Right lobe of liver (tissue), 6 donors: ENCODE results near the gene MB21D2. TPM values are rescaled to one million over a fixed set of nuclear protein-coding genes. Genes with fewer than 3 reads are reported as not detected.

Experiments used
- ATAC-seq, 4 donors: fragments of 200-7000 bp; cut with Tn5 transposase; one replicate each; pipeline ENCODE4 v1.9.1; 2020; ENCODE audit warnings: mild to moderate bottlenecking in 4 of 4, moderate library complexity in 4 of 4
- DNase-seq, 3 donors: peaks; one replicate each; pipeline ENCODE4 v3.0.0-alpha.2; 2020
- H3K27ac ChIP-seq, 3 donors: fragments of 200-600 bp; one replicate each; pipeline ENCODE4 v1.8.0; 2022
- H3K27me3 ChIP-seq, 2 donors: fragments of 200-600 bp; one replicate each; pipeline ENCODE4 v1.8.0; 2022
- H3K36me3 ChIP-seq, 4 donors: fragments of 200-600 bp; sonication (generic) in 1 of 4; one replicate each; pipeline versions ENCODE4 v1.5.1 to v1.8.0; 2017 to 2022; ENCODE audit warnings: control low read depth in 1 of 4
- H3K4me1 ChIP-seq, 4 donors: fragments of 200-600 bp; sonication (generic) in 1 of 4; one replicate each; pipeline versions ENCODE4 v1.5.1 to v1.8.0; 2017 to 2022; ENCODE audit warnings: control low read depth in 1 of 4
- H3K4me3 ChIP-seq, 3 donors: fragments of 200-600 bp; one replicate each; pipeline ENCODE4 v1.8.0; 2022
- H3K9me3 ChIP-seq, 4 donors: fragments of 200-600 bp; sonication (generic) in 1 of 4; one replicate each; pipeline versions ENCODE4 v1.5.1 to v1.8.0; 2017 to 2022; ENCODE audit warnings: control low read depth in 1 of 4
- POLR2A ChIP-seq: fragments of 450-650 bp; IDR thresholded peaks from one replicate; pipeline ENCODE4 v1.6.1; 2017; ENCODE audit warnings: antibody characterized with exemption, mild to moderate bottlenecking
- WGBS: methylation state at CpG from one replicate; pipeline ENCODE4 v1.1.6; 2018; ENCODE audit warnings: low coverage, low lambda C conversion rate; ENCODE audit not compliant: insufficient coverage; ENCODE audit errors: missing lambda C conversion rate; 5-methylcytosine and 5-hydroxymethylcytosine counted together
- intact Hi-C, 2 donors: fragments of 100-400 bp; cut with DNase I; formaldehyde crosslinking; loops; one replicate each; pipeline versions ENCODE4 v1.11.2 to v1.14.1; 2022
- total RNA-seq, 6 experiments: library from RNA; depleted of rRNA in 2 of 6; stranded (reverse); fragments of >200 nt in 2 of 6; fragmentation: NEBNext Ultra II Directional in 3 of 6; extraction: Animal tissue kit (Norgen Biotek cat#: 25700) in 3 of 6; gene quantifications; one replicate each; pipeline versions ENCODE4 v1.1.0 to v1.2.4, GENCODE V29; 2016 to 2023
- TF ChIP-seq, protein P1 (sequence below), 4 donors: fragments of 200-600 bp in 3 of 4; fragments of 450-650 bp in 1 of 4; IDR thresholded peaks; one replicate each; pipeline versions ENCODE4 v1.5.1 to v1.8.0; 2016 to 2022; ENCODE audit warnings: antibody characterized with exemption in 4 of 4, mild to moderate bottlenecking in 2 of 4
- donor health status: DM: no; HTN: yes; CAD: no.
- donor health status: DM: no; HTN: no; CAD: no.
- donor health status: DM: no; HTN: no; CAD: no.
- donor health status: DM: no; HTN: yes; CAD: no.
- donor health status: DM: no; HTN: yes; CAD: no.

The MB21D2 gene
- total RNA-seq, 6 experiments from 2014 or later, result 0.15 to 0.86 (median 0.31) TPM; not detected in 1

GRCh38 chr3:192920411-192920810 is 2.8 kb upstream of the MB21D2 start:
- intact Hi-C loops, result no loop called here
- Histone ChIP-seq H3K4me3 (no peak overlapping the region), H3K9me3 (no peaks in the 10 kb centered on the region), H3K36me3 (no peaks in the 10 kb centered on the region), H3K4me1 (peaks cover 0 to 11% (median 0%) of the 10 kb centered on the region in 4 donors), H3K27me3 (peaks cover 0 to 15% of the 10 kb centered on the region in 2 donors), H3K27ac (no peak overlapping the region)
- ATAC-seq (no peak), DNase-seq (no peak)
- TF ChIP-seq, protein P1, sequence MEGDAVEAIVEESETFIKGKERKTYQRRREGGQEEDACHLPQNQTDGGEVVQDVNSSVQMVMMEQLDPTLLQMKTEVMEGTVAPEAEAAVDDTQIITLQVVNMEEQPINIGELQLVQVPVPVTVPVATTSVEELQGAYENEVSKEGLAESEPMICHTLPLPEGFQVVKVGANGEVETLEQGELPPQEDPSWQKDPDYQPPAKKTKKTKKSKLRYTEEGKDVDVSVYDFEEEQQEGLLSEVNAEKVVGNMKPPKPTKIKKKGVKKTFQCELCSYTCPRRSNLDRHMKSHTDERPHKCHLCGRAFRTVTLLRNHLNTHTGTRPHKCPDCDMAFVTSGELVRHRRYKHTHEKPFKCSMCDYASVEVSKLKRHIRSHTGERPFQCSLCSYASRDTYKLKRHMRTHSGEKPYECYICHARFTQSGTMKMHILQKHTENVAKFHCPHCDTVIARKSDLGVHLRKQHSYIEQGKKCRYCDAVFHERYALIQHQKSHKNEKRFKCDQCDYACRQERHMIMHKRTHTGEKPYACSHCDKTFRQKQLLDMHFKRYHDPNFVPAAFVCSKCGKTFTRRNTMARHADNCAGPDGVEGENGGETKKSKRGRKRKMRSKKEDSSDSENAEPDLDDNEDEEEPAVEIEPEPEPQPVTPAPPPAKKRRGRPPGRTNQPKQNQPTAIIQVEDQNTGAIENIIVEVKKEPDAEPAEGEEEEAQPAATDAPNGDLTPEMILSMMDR (IDR thresholded peaks at IDR 0.05), result no peak
- no peak for TF ChIP-seq POLR2A
- 79% methylated on average over 2 of the region's 3 CpGs for WGBS

DNA sequence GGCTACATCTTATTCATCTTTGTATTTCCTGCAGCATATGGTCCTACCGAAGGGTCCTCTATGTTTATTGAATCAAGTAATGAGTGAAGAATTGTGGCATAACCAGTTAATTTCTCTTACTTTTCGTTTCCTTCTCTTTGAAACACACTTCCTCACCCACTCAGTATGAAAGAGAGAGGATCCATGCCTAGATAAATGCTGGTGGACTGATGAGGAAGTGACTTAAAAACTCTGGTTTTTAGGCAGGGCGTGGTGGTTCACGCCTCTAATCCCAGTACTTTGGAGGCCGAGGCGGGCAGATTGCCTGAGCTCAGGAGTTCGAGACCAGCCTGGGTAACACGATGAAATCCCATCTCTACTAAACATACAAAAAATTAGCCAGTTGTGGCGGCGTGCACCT is 2.2 kb upstream of the MB21D2 start:
- no peak overlapping the region for H3K4me3 ChIP-seq
- no peak overlapping the region for H3K27ac ChIP-seq
- DNase-seq (no peak), ATAC-seq (no peak)
- H3K36me3 ChIP-seq, result no peaks in the 10 kb centered on the region
- TF ChIP-seq POLR2A, result no peak
- TF ChIP-seq, protein P1 (IDR thresholded peaks at IDR 0.05), result no peak
- 53% methylated on average over 5 of the region's 10 CpGs for WGBS
- peaks cover 0 to 11% (median 0%) of the 10 kb centered on the region in 4 donors for H3K4me1 ChIP-seq
- H3K27me3 ChIP-seq, result peaks cover 0 to 15% of the 10 kb centered on the region in 2 donors
- intact Hi-C loops, result loop anchor here in 1 of 2 donors (10.0 kb wide), 1 partner anchor 65 kb away; no protein-coding TSS in a partner anchor
- H3K9me3 ChIP-seq, result no peaks in the 10 kb centered on the region

GRCh38 chr3:192918275-192918588 is 576 bp upstream of the MB21D2 start:
- no peak for DNase-seq
- WGBS, result 7% methylated on average over 13 of the region's 13 CpGs
- Histone ChIP-seq H3K9me3 (no peaks in the 10 kb centered on the region), H3K36me3 (no peaks in the 10 kb centered on the region), H3K27me3 (peaks cover 0 to 15% of the 10 kb centered on the region in 2 donors), H3K27ac (peak overlapping the region; percentile 37 to 66 (median 53)), H3K4me3 (peak overlapping the region; percentile 41 to 57 (median 57)), H3K4me1 (peaks cover 0 to 11% (median 0%) of the 10 kb centered on the region in 4 donors)
- TF ChIP-seq, protein P1 (IDR thresholded peaks at IDR 0.05), result peak in 1 of 4 donors; percentile 4
- TF ChIP-seq POLR2A, result no peak
- intact Hi-C loops, result loop anchor here in 1 of 2 donors (10.0 kb wide), 1 partner anchor 63 kb away; no protein-coding TSS in a partner anchor
- no peak for ATAC-seq

DNA sequence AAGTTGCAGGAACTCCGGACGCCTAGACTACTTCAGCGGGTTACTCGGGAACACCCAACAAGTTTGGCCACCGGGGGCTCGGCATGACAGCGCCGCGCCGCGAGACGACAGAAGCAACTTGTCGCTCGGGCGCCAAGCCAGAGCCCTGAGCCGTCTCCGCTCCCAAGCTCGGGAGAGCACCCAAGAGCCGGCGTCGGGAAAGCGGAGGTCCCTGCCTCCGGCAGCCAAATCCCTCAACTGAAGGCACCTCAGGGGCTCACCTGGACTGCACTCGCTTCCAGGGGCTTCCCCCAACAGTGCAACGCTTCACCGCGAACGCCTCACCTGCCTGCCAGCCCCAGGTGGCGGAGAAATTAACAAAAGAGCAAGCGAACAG is 640 bp downstream of the MB21D2 start:
- ATAC-seq, result peak; percentile 53 to 62 (median 62)
- DNase-seq, result peak; percentile 58 to 70 (median 66)
- H3K27ac ChIP-seq, result peak overlapping the region; percentile 37 to 66 (median 53)
- H3K27me3 ChIP-seq, result peaks cover 0 to 15% of the 10 kb centered on the region in 2 donors
- intact Hi-C loops, result loop anchor here in 1 of 2 donors (10.0 kb wide), 1 partner anchor 62 kb away; no protein-coding TSS in a partner anchor
- H3K4me3 ChIP-seq, result peak overlapping the region; percentile 41 to 57 (median 57)
- H3K36me3 ChIP-seq, result no peaks in the 10 kb centered on the region
- H3K9me3 ChIP-seq, result no peaks in the 10 kb centered on the region
- TF ChIP-seq, protein P1 (IDR thresholded peaks at IDR 0.05), result no peak
- TF ChIP-seq POLR2A, result peak; percentile 14
- H3K4me1 ChIP-seq, result peaks cover 0 to 11% (median 0%) of the 10 kb centered on the region in 4 donors
- WGBS, result under 1% methylated on average over 19 of the region's 30 CpGs
